ENCODE results near the gene RIMS4. TPM values are rescaled to one million over a fixed set of nuclear protein-coding genes. Genes with fewer than 3 reads are reported as not detected.

RIMS4 gene
- total RNA-seq, 4 donors from 2014 or later, result 1.1 to 5.6 (median 1.9) TPM; not detected in 1

- no peaks in the 10 kb centered on the region for H3K27me3 ChIP-seq
- H3K4me3 ChIP-seq, result no peak overlapping the region
- no peak for TF ChIP-seq POLR2AphosphoS5 (IDR thresholded peaks at IDR 0.05)
- no peak for TF ChIP-seq EP300 (IDR thresholded peaks at IDR 0.05; ENCODE audit: low read depth)
- TF ChIP-seq, protein P1, sequence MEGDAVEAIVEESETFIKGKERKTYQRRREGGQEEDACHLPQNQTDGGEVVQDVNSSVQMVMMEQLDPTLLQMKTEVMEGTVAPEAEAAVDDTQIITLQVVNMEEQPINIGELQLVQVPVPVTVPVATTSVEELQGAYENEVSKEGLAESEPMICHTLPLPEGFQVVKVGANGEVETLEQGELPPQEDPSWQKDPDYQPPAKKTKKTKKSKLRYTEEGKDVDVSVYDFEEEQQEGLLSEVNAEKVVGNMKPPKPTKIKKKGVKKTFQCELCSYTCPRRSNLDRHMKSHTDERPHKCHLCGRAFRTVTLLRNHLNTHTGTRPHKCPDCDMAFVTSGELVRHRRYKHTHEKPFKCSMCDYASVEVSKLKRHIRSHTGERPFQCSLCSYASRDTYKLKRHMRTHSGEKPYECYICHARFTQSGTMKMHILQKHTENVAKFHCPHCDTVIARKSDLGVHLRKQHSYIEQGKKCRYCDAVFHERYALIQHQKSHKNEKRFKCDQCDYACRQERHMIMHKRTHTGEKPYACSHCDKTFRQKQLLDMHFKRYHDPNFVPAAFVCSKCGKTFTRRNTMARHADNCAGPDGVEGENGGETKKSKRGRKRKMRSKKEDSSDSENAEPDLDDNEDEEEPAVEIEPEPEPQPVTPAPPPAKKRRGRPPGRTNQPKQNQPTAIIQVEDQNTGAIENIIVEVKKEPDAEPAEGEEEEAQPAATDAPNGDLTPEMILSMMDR (IDR thresholded peaks at IDR 0.05), result no peak
- no peak for TF ChIP-seq POLR2A (IDR thresholded peaks at IDR 0.05)
- H3K27ac ChIP-seq, result no peak overlapping the region
- H3K4me1 ChIP-seq, result no peaks in the 10 kb centered on the region
- intact Hi-C loops (cut with DNase I; ENCODE audit: low total_unique reads), result no loop called here
- in situ Hi-C loops (cut with MboI; ENCODE audit: low pct_ligation_motif_present in 1 of 4, low pct_unique_long_range_greater_than_20kb in 1 of 4, low sequenced_read_pairs in 3 of 4), result no loop called here
- no peaks in the 10 kb centered on the region for H3K36me3 ChIP-seq
- H3K9me3 ChIP-seq, result no peaks in the 10 kb centered on the region
- 64% methylated on average over 3 of the region's 3 CpGs; no CpG with 5 or more reads in 1 of the 2 donors for WGBS, 2 donors (ENCODE audit: low coverage in 1 of 2)
- DNase-seq, result no peak
Observed at GRCh38 chr20:44761423-44761822, 48.9 kb downstream of the RIMS4 start.

DNA sequence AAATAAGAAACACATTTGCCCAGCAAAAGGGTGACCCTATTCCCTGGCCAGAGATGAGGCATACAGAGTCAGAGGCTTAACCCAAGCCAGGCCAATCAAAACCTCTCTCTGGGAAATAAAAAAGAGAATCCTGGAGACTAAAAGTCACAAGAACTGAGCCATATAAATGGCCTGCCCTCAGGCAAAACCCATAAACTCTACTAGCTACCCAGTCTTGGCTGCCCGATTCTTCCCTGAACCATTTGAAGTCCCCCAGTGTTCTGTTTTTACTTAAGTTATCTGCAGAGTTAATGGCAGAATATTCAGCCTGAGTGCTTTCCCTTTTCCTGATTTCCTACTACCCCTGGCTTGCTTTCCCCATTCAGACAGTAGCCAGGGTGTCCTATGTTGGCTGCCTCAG lies 50.8 kb downstream of the RIMS4 start:
- intact Hi-C loops (cut with DNase I; ENCODE audit: low total_unique reads), result no loop called here
- WGBS, 2 donors (ENCODE audit: low coverage in 1 of 2), result 88 to 89% methylated on average over 1 of the region's 1 CpG
- TF ChIP-seq POLR2AphosphoS5 (IDR thresholded peaks at IDR 0.05) (no peak), EP300 (IDR thresholded peaks at IDR 0.05; ENCODE audit: low read depth) (no peak), POLR2A (IDR thresholded peaks at IDR 0.05) (no peak)
- TF ChIP-seq, protein P1 (IDR thresholded peaks at IDR 0.05), result no peak
- in situ Hi-C loops (cut with MboI; ENCODE audit: low pct_ligation_motif_present in 1 of 4, low pct_unique_long_range_greater_than_20kb in 1 of 4, low sequenced_read_pairs in 3 of 4), result no loop called here
- peaks cover 5% of the 10 kb centered on the region for H3K27me3 ChIP-seq
- no peak for DNase-seq
- no peaks in the 10 kb centered on the region for H3K4me1 ChIP-seq
- H3K27ac ChIP-seq, result no peak overlapping the region
- H3K4me3 ChIP-seq, result no peak overlapping the region
- no peaks in the 10 kb centered on the region for H3K36me3 ChIP-seq
- H3K9me3 ChIP-seq, result no peaks in the 10 kb centered on the region

DNA sequence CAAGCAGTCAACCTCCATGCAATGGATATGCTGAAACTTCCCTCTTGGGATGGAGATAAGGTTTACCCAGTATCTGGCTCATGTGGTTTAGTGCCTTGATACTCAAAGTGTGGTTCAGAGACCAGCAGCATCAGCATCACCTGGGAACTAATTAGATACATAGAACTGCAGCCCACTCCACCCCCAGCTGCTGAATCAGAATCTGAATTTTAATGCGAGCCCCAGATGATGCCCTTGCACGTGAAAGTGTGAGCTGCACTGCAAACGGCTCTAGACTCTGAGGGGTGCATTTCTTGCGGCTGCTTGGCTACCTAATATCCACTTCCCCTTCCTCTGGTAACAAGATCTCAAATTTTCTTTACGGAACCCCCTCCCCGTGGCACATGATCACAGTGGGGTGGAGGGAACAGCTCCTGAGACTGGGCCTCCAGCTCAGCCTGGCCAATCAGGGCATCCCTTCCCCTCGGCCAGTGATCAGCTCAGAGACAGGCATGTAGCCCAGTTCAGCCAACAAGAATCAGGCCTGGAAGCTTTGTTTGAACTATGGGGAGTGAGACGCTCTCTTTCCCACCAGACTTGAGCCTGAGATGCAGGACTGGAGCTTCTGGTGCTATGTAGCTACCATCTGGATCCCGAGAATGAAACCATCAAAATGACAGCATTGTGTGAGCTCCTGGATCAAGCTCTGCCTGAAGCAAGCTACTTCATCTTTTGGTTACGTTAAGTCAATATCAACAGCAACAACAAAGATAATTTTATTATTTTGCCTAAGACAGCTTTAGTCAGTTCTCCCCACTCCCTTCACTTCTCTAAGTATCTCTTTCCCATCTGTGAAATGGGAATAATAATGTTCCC lies 51.9 kb downstream of the RIMS4 start:
- 74 to 100% methylated on average over 2 to 10 of the region's 10 CpGs for WGBS, 2 donors (ENCODE audit: low coverage in 1 of 2)
- Histone ChIP-seq H3K36me3 (no peaks in the 10 kb centered on the region), H3K27me3 (peaks cover 7% of the 10 kb centered on the region), H3K4me3 (no peak overlapping the region), H3K27ac (no peak overlapping the region), H3K9me3 (no peaks in the 10 kb centered on the region), H3K4me1 (no peaks in the 10 kb centered on the region)
- in situ Hi-C loops (cut with MboI; ENCODE audit: low pct_ligation_motif_present in 1 of 4, low pct_unique_long_range_greater_than_20kb in 1 of 4, low sequenced_read_pairs in 3 of 4), result no loop called here
- TF ChIP-seq, protein P1 (IDR thresholded peaks at IDR 0.05), result no peak
- TF ChIP-seq POLR2A (IDR thresholded peaks at IDR 0.05) (no peak), EP300 (IDR thresholded peaks at IDR 0.05; ENCODE audit: low read depth) (no peak), POLR2AphosphoS5 (IDR thresholded peaks at IDR 0.05) (no peak)
- intact Hi-C loops (cut with DNase I; ENCODE audit: low total_unique reads), result no loop called here
- no peak for DNase-seq

- in situ Hi-C loops (cut with MboI; ENCODE audit: low pct_ligation_motif_present in 1 of 4, low pct_unique_long_range_greater_than_20kb in 1 of 4, low sequenced_read_pairs in 3 of 4), result no loop called here
- Histone ChIP-seq H3K27ac (no peak overlapping the region), H3K4me1 (no peaks in the 10 kb centered on the region), H3K9me3 (no peaks in the 10 kb centered on the region), H3K27me3 (peaks cover 7% of the 10 kb centered on the region), H3K4me3 (no peak overlapping the region), H3K36me3 (no peaks in the 10 kb centered on the region)
- WGBS, 2 donors (ENCODE audit: low coverage in 1 of 2), result 90% methylated on average over 5 of the region's 5 CpGs; no CpG with 5 or more reads in 1 of the 2 donors
- no peak for DNase-seq
- no peak for TF ChIP-seq POLR2AphosphoS5 (IDR thresholded peaks at IDR 0.05)
- TF ChIP-seq, protein P1 (IDR thresholded peaks at IDR 0.05), result no peak
- no peak for TF ChIP-seq POLR2A (IDR thresholded peaks at IDR 0.05)
- TF ChIP-seq EP300 (IDR thresholded peaks at IDR 0.05; ENCODE audit: low read depth), result no peak
- intact Hi-C loops (cut with DNase I; ENCODE audit: low total_unique reads), result no loop called here
Observed at GRCh38 chr20:44756956-44757355, 53.4 kb downstream of the RIMS4 start.
